ENCODE results near the gene RPS16. TPM values are rescaled to one million over a fixed set of nuclear protein-coding genes. Genes with fewer than 3 reads are reported as not detected.

Gene RPS16
- total and polyA plus RNA-seq, 9 of the 15 experiments (the other 6 are each of a cell fraction or from before 2014, with no cell fraction given) = 82.6 to 3,671 (median 2,204) TPM

DNA sequence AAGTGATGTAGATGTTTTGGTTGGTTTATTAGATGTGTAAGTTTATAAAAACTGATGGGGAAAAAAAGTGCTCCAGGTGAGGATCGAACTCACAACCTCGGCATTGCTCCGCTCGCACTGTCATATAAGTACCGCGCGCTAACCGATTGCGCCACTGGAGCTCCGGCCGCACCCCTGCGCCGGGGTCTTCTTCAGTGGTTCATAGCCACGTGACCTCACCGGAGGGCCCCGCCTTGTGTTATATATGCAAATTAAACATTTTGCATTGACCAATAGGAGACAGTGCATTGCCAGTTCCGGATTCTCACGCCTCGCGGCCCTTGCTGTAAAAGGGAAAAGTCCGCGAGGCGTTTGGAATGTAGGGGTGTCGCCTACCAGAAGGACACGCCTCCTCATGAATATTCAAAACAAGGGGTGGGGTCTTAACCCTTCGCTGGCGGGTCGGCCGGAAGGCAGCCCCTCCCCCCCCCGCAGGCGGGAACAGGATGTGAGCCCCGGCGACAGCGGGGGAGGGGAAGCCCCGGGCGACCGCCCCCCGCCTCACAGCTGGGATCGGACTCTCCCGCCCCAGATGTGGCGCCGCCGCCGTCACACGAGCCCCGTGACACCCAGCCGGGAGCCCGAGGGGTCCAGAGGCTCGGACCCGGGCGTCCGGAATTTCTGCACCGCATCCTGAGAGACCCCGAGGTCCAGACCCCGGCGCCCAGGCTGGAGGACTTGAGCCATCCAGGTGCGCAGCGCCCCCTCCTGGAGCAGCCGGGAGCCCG is 23.5 kb downstream of the RPS16 start, which contains the start of gene PLEKHG2 (continued):
- TF ChIP-seq, protein P1, sequence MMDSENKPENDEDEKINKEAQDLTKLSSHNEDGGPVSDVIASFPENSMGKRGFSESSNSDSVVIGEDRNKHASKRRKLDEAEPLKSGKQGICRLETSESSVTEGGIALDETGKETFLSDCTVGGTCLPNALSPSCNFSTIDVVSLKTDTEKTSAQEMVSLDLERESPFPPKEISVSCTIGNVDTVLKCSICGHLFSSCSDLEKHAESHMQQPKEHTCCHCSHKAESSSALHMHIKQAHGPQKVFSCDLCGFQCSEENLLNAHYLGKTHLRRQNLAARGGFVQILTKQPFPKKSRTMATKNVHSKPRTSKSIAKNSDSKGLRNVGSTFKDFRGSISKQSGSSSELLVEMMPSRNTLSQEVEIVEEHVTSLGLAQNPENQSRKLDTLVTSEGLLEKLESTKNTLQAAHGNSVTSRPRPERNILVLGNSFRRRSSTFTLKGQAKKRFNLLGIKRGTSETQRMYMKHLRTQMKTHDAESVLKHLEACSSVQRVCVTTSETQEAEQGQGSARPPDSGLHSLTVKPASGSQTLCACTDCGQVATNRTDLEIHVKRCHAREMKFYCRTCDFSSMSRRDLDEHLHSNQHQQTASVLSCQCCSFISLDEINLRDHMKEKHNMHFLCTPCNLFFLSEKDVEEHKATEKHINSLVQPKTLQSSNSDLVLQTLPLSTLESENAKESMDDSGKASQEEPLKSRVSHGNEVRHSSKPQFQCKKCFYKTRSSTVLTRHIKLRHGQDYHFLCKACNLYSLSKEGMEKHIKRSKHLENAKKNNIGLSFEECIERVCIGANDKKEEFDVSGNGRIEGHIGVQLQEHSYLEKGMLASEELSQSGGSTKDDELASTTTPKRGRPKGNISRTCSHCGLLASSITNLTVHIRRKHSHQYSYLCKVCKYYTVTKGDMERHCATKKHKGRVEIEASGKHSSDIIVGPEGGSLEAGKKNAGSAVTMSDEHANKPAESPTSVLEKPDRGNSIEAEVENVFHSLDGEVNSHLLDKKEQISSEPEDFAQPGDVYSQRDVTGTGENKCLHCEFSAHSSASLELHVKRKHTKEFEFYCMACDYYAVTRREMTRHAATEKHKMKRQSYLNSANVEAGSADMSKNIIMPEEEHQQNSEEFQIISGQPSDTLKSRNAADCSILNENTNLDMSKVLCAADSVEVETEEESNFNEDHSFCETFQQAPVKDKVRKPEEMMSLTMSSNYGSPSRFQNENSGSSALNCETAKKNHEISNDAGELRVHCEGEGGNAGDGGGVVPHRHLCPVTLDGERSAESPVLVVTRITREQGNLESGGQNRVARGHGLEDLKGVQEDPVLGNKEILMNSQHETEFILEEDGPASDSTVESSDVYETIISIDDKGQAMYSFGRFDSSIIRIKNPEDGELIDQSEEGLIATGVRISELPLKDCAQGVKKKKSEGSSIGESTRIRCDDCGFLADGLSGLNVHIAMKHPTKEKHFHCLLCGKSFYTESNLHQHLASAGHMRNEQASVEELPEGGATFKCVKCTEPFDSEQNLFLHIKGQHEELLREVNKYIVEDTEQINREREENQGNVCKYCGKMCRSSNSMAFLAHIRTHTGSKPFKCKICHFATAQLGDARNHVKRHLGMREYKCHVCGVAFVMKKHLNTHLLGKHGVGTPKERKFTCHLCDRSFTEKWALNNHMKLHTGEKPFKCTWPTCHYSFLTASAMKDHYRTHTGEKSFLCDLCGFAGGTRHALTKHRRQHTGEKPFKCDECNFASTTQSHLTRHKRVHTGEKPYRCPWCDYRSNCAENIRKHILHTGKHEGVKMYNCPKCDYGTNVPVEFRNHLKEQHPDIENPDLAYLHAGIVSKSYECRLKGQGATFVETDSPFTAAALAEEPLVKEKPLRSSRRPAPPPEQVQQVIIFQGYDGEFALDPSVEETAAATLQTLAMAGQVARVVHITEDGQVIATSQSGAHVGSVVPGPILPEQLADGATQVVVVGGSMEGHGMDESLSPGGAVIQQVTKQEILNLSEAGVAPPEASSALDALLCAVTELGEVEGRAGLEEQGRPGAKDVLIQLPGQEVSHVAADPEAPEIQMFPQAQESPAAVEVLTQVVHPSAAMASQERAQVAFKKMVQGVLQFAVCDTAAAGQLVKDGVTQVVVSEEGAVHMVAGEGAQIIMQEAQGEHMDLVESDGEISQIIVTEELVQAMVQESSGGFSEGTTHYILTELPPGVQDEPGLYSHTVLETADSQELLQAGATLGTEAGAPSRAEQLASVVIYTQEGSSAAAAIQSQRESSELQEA (IDR thresholded peaks at IDR 0.05; ENCODE audit: low read depth) = no peak
- TF ChIP-seq, protein P2, sequence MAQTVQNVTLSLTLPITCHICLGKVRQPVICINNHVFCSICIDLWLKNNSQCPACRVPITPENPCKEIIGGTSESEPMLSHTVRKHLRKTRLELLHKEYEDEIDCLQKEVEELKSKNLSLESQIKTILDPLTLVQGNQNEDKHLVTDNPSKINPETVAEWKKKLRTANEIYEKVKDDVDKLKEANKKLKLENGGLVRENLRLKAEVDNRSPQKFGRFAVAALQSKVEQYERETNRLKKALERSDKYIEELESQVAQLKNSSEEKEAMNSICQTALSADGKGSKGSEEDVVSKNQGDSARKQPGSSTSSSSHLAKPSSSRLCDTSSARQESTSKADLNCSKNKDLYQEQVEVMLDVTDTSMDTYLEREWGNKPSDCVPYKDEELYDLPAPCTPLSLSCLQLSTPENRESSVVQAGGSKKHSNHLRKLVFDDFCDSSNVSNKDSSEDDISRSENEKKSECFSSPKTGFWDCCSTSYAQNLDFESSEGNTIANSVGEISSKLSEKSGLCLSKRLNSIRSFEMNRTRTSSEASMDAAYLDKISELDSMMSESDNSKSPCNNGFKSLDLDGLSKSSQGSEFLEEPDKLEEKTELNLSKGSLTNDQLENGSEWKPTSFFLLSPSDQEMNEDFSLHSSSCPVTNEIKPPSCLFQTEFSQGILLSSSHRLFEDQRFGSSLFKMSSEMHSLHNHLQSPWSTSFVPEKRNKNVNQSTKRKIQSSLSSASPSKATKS (CRISPR knock-in tag; IDR thresholded peaks at IDR 0.05) = no peak
- TF ChIP-seq EP400 (IDR thresholded peaks at IDR 0.05) = peak; percentile 84
- no peak for TF ChIP-seq CHD1 (IDR thresholded peaks at IDR 0.05; ENCODE audit: low read length)
- TF ChIP-seq HCFC1 (IDR thresholded peaks at IDR 0.05; ENCODE audit: low read depth, low read length) = peak; percentile 37
- TF ChIP-seq TRIM28 (IDR thresholded peaks at IDR 0.05) = 0 out of 2 replicates have a peak, but pooled peaks have one; percentile 40
- TF ChIP-seq MXI1 (IDR thresholded peaks at IDR 0.05; ENCODE audit: low read depth, low read length) = peak; percentile 66; the same call in 1 of the 2 replicates

All from K562 (cell line).